Measurements from ENCODE around the gene CD300E.
"Not testable (repeated sequence)": the region's sequence is repeated elsewhere in the genome, so short reads cannot be mapped to it uniquely, and the experiment has no call there.

Gene CD300E, protein sequence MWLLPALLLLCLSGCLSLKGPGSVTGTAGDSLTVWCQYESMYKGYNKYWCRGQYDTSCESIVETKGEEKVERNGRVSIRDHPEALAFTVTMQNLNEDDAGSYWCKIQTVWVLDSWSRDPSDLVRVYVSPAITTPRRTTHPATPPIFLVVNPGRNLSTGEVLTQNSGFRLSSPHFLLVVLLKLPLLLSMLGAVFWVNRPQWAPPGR

DNA sequence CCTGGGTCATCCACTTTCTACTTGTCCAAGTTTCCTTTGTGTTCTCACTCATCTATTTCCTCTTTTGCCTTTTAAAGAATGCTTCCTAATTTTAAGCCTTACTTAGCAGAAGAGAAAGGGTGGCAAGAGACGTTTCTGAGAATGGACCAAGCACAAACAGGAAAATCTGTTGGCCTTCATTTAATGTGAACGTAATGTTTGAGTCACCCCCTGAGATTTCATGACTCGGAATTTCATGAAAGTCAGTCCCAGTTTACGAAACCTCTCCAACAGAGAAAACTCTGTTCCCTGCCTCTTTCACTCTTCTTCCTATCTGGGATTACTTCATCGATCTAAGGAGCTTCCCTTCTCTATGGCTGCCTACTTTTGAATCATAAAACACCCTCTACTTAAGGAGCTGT is at the start of gene CD300E:
CD300E (minus strand) TSS at position 46 of the 401 bp plus-strand sequence. CDS start 117 bp downstream, outside the sequence.
- DNase-seq = no peak

DNA sequence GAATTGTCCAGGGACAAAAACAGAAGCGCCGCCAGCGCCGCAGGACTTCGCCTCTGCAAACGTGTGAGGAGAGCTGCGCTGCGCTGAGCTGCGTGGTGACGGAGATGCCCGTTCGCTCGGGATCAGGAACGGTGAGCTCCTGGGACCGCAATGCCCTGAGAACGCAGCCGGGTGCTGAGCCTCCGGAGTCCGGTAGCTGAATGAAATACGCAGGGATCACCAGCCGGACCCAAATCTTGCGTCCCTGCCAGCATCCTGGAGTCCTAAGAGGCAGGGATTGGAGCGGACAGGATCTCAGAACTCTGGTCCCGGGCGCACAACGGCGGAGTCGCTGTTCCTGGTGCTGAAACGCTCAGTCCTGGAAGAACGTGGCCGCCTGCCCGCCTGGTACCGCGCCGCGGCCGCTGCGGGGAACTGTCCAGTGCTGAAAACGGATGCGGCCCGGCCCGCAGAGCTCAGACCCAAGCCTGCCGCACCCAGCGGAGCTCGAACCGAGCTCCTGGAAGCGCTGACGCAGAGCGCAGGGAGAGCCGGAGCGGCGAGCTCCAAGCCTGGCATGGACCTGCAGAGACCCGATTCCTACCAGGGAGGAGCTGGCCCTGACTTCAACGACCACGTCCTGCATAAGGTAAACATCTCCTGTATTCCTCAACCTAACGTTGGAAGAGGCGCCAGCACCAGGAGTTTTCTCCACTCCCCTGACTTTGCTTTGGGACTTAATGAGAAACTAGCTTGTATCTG is 47.7 kb upstream of the CD300E start:
- no peak for DNase-seq

DNA sequence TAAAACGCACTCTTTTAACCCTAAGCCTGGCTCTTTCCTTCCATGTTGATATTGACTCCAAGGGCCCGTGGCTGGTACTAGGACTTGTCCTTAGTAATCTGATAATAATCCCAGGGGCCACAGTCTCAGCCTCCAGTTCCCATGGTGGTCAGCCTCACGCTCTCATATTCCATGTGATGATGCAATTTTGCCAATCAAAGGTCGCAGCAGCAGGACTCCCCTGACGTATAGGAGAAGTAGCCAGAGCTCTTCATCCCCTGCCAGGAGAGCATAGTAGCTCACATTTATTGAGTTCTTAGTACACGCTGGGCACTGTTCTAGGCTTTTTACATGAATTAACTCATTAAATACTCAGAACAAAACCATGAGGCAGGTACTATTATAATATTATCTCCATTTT is 46.8 kb upstream of the CD300E start:
- no peak for DNase-seq

DNA sequence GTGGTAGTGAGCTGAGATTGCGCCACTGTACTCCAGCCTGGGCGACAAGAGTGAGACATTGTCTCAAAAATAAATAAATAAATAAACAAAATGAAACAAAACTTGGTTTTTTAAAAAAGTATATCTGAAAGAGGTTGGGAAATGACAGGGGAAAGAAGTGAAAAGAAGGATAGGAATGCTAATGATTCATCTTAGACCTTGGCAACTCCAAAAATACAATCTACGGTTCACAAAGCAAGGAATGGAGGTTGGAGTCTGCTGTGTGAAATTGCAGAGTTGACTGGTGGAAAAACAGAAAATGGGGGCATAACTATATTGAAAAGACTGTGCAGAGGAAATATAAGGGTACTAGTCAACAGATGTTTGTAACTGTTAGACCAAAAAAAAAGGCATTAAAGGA is 40.0 kb upstream of the CD300E start:
- DNase-seq = no peak

DNA sequence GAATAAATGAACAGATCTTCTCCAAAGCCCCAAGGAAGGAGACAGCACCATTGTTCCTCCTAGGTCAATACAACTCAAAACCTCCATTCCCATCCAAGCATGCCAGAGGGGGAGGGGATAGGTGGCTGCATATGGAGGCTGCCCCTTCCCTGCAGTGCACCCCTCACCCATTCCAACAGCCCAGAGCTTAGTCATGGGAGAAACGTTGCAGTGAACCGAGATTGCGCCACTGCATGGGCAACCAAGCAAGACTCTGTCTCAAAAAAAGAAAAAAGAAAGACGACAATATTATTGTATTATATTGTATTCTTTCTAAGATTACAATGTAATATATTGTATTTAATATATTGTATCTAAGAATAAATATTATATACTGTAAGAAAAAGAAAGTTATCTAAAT is 36.4 kb upstream of the CD300E start:
- no peak for DNase-seq

GRCh38 chr17:74658620-74659019 is 35.1 kb upstream of the CD300E start:
- DNase-seq = no peak

GRCh38 chr17:74654742-74655141 is 31.2 kb upstream of the CD300E start:
- no peak for DNase-seq

- DNase-seq = no peak
These were observed 28.5 kb upstream of the CD300E start for GRCh38 chr17:74652020-74652419.

- DNase-seq = no peak
These were observed 26.4 kb upstream of the CD300E start for GRCh38 chr17:74649909-74650308.

- no peak for DNase-seq
These were observed 24.5 kb upstream of the CD300E start for GRCh38 chr17:74647871-74648672.

DNA sequence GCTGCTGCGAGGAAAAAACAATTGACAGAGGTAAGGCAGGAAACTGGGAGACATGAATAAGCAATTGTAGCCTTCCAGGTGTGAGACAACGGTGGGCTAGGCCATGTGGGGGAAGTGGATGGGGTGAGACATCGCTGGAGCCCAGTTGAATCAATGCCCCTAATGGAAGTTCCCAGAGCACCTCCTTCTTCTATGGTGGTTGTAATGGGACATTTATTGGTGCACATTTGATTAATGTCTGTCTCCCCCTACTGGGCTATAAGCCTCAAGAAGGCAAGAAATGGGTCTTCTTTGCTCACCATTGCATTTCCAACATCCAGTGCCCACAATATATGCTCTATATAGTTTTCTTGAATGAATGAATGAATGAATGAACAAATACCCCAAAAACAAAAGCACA is 22.7 kb upstream of the CD300E start:
- no peak for DNase-seq

DNA sequence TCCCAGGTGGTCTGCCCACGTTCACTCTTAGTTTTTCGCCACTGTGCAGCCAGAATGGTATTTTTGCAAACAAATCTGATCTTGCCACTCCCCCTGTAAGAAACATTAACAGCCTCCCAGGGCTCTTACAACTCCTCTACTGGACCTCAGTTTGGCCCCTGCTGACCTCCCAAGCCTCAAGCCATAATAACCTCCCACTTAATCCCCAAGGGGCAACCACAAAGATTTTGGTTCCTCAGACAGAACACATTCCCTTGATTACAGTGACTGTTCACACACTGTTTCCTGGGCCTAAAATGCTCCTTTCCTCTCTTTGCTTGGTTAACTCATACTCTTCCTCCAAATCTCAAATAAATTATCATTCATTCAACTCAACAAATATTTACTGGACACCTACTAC is 21.5 kb upstream of the CD300E start:
- DNase-seq = no peak

DNA sequence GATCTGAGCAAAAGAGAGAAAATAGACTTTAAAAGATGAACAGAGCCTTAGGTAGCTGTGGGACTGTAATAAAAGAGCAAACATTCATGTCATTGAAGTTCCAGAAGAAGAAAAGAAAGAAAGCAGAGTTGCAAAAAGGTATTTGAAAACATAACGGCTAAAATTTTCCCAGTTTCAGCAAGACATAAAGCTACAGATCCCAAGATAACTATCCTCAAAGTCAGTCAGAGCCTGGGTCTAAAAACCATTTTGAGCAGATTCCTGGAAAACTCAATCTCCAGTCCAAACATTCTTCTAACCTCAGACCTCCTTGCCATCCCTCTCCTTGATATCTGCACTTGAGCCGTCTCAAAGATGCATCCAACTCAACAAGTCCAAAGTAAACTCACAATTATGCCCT is 20.9 kb upstream of the CD300E start:
- DNase-seq = no peak

DNA sequence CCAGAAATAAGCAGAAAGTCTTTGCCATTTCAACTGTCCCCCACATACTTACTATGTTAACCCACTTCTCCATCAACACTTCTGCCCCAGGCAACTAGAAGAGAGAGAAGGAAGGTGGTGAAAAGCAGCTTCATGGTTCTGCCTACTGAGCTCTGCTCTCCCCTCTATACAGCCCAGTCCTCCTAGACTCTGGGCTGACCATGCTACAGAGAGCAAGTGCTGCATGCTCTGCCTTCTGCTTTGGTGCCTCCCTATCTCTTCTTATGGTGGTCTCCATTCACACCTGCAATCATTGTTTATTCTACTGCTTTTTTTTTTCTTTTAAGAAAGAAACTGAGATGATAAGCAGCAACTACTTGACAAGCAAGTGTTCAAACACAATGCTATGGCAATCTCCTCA is 20.3 kb upstream of the CD300E start:
- no peak for DNase-seq

DNA sequence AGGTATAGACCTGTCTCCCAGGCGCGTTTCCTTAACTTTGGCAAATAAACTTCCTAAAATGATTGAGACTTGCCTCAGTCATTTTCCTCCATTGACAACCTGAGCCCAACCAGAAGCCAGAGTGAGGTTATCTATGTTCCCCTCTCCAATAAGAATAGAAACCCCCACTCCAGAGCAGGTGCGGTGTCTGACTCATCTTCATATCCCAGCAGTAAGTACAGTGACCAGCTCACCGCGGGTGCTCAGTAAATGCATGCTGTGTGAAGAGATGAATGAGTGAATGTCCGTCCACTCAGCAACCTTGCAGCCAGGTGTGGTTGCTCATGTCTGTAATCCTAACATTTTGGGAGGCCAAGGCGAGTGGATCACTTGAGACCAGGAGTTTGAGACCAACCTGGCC is 19.5 kb upstream of the CD300E start:
- no peak for DNase-seq

DNA sequence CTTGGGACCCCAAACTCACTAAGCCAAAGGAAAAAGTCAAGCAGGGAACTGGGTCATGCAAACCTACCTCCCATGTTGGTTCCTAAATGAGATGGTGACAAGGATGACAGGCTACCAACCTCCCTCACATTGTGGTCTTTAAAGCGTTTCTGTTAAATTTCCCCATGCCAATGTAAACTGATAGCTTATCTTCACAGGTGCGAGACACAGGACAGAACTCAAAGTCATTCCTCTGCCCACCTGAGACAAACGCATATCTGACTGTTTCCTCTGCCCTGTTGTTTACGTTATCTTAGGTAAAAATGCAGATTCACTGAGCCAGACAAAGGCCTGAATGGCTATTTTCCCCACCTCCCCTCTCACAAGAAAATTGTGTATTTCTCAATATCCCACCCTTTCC is 19.0 kb upstream of the CD300E start:
- no peak for DNase-seq

DNA sequence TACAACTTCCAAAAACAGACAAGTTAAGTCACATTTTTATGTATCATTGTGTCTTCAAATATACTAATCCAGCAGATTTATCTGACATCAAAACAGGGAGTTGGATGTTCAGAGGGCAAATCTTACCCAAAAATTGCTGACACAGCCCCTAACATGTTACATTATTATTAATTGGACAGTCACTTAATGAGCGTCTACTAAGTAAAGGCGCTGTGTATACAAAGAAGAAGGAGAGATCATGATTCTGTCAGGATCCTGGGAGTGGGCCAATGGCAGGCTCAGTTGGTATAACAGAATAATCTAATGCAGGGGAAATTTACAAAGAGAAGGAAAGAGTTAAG is 18.4 kb upstream of the CD300E start:
- no peak for DNase-seq

DNA sequence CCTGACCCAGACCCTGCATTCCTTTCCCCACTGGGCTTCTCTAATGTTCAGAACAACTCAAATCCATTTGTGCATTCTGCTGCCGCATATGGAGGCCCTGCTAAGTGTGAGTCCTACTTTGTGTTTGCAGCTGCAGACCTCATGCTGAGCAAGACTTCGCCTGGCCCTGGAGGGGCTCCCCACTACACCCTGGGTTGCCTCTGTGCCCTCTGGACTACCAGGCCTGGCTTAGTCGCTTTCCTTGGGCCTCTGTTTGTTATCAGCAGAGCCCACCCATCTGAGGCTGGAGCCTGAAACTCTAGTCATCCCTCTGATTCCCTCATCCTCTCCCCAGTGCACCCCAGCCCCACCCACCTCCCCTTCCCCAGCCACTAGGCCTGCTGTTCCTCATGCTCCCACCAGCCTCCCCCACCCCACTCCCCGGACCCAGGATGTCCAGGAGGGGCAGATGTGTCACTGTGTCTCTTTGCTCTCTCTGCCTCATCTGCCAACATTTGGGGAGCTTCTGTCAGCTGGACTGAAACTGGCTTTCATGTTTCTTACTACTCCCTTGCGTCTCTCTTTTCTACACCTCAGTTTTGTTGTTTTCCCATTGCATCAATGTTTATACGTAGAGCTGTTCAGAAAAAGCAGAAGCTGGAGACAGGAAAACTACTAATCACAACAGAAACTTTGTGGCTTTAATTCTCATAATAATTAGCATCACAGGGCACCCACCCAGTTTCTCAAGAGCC is 17.9 kb upstream of the CD300E start:
- DNase-seq = no peak

DNA sequence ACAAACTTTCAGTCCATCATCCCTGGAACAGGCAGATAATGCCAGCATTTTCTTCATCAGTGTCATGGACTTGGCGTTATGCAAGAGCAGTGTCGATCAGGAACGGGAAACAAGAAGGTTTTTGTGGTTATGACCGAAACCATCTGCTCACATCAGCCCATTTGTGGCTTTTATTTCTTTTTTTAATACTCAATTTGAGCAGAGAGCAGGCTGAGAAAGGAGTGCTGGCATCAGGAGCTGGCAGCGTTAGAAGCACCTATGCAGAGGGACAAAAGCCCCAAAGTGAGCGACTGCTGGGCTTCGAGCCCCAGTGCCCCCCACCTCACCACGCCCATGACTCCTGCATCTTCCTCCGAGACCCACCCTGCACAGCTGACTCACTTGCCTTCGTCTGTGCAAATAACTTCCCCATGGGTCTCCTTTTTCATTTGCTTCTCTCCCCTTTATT is 16.2 kb upstream of the CD300E start:
- DNase-seq = no peak

DNA sequence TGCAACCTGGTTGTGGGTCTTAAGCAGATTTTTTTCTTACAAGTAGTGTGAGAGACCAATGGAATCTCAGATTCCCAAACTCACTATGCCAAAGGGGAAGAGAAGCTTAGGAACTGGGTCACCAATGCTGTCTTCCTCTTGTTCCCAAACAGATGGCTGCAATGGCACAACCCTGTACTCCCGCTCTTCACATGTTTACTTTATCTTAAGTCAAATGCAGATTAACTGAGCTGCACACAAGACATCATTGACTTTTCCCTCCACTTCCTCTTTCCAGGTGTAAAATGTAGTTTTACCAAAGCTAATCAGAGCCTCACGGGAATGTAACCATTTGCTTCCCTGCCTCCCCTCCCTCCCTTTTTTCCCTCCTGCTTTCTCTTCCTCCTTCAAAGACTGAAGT is 14.4 kb upstream of the CD300E start:
- no peak for DNase-seq

- no peak for DNase-seq
These were observed 13.7 kb upstream of the CD300E start for GRCh38 chr17:74637265-74637664.

GRCh38 chr17:74636541-74637085 is 13.1 kb upstream of the CD300E start:
- not testable (repeated sequence) for DNase-seq

DNA sequence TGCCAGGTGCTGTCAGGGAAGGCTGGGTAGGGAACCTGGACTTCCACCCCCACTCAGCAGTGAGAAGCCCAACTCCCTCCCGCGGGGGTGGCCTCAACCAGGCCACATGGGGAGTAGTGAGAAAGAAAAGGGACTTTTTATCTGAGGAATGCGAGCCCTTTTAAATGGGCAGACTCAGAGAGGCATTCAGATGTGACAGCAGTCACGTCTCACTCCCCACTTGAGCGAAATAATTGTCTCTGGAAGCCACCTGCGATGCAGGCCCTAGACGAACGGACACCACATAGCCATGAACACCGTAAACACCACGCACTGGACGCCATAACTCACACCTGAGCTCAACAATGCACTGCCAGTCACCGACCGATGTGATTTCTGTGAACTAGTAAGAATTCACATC is 11.9 kb upstream of the CD300E start:
- no peak for DNase-seq

Data from NCI-H1092 treated with DMSO at 0.1 percent for 48 hours (cell line).